ENCODE data around the gene SLC25A19. TPM values are rescaled to one million over a fixed set of nuclear protein-coding genes. Genes with fewer than 3 reads are reported as not detected.

The SLC25A19 gene
- total RNA-seq, 1 donor from 2014 or later, result 7.1 TPM

DNA sequence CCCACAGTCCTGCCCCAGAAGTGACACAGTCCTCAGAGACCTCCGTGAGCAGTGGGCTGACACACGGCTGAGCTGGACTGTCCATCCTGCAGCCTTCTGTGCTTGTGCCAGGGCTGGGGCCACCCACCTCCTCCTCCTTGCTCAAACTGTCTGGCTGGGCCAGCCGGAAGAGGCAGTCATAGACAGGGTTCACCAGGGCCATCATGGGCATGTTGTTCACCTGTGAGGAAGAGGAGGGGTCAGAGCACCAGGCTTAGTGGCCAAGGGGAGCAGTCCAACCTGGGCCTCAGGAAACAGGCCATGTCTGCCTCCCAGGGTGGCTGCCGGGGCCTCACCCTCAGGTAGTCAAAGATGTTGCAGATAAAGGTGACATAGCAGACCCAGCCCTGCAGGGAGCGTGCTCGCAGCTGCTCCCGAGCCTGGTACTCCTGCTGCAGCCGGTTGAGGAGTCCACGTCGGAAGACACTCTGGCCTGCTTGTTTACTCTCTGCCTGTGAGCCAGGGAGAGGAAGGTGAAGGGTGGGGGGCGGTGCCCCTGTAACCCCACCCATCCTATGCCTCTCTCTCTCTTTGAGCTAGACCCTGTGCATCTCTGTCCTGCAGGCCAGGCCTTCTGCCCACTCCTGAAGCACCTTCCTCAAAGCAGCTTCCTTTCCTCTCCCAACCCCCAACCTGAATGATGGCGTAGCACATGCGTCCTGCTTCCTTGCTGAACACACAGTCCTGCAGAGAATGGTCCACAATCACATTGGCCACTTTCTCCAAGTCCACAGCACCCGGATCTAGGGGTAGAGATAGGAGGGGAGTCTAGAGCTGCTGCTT, 21.6 kb downstream of the SLC25A19 start:
- TF ChIP-seq, protein P1, sequence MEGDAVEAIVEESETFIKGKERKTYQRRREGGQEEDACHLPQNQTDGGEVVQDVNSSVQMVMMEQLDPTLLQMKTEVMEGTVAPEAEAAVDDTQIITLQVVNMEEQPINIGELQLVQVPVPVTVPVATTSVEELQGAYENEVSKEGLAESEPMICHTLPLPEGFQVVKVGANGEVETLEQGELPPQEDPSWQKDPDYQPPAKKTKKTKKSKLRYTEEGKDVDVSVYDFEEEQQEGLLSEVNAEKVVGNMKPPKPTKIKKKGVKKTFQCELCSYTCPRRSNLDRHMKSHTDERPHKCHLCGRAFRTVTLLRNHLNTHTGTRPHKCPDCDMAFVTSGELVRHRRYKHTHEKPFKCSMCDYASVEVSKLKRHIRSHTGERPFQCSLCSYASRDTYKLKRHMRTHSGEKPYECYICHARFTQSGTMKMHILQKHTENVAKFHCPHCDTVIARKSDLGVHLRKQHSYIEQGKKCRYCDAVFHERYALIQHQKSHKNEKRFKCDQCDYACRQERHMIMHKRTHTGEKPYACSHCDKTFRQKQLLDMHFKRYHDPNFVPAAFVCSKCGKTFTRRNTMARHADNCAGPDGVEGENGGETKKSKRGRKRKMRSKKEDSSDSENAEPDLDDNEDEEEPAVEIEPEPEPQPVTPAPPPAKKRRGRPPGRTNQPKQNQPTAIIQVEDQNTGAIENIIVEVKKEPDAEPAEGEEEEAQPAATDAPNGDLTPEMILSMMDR (IDR thresholded peaks at IDR 0.05; ENCODE audit: insufficient read depth, low read length, poor library complexity, severe bottlenecking), result no peak
- no peaks in the 10 kb centered on the region for H3K36me3 ChIP-seq (ENCODE audit: control insufficient read depth, insufficient read depth, low read length)
- no peak for DNase-seq (ENCODE audit: low read depth)
- H3K27me3 ChIP-seq (ENCODE audit: control insufficient read depth, insufficient read depth, low read length), result no peaks in the 10 kb centered on the region
- H3K4me3 ChIP-seq (ENCODE audit: low read depth, low read length), result no peak overlapping the region

DNA sequence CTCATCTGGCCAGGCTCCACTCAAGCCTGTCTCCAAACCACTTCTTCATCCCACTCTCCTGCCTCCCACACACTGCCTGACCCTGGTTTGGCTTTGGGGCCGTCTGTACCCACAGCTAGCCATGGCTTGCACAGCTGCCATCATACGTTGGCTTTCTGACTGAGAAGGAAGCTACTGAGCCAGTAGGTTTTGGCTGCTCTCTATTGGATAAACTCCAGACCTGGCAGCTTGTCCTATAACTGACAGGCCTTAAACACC, 22.2 kb downstream of the SLC25A19 start:
- TF ChIP-seq, protein P1 (IDR thresholded peaks at IDR 0.05; ENCODE audit: insufficient read depth, low read length, poor library complexity, severe bottlenecking), result no peak
- H3K4me3 ChIP-seq (ENCODE audit: low read depth, low read length), result no peak overlapping the region
- no peaks in the 10 kb centered on the region for H3K27me3 ChIP-seq (ENCODE audit: control insufficient read depth, insufficient read depth, low read length)
- no peak for DNase-seq (ENCODE audit: low read depth)
- H3K36me3 ChIP-seq (ENCODE audit: control insufficient read depth, insufficient read depth, low read length), result no peaks in the 10 kb centered on the region

DNA sequence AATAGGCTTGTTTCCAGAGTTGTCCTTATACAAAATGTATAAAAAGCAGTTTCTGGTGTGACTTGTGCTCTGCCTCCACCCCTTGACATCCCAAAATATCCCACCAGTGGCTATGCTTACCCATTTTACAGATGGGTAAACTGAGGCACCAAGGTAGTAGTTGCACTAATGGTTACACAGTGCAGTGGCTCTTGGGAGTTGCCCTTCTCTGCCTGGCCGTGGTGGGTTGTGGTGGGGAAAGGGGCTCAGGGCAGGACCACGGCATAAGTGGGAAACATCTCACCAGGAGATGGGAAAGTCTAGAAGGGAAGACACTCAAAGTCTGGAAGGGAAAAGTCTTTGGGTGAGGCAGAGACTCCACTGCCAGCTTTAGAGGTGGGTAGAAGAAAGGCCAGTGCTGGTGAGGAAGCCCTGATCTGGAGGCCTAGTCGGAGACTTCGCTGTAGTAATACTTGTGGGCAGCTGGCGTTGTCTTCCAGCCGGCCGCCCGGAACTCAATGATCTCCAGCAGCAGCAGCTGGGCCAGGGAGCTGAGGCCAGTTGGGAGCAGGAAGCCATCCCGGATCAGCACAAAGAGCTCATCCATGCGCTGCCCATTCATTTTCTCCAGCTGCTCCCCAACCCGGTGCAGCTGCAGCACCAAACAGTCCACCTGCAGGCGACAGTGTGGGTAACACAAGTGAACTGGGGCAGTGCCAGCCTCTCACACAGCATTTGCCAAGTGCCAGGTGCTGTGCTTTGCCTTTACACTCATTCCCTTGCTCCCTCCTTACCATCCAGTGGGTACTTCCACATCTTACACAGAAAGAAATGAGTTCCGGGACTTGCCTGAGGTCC, 22.7 kb downstream of the SLC25A19 start:
- TF ChIP-seq, protein P1 (IDR thresholded peaks at IDR 0.05; ENCODE audit: insufficient read depth, low read length, poor library complexity, severe bottlenecking), result no peak
- H3K4me3 ChIP-seq (ENCODE audit: low read depth, low read length), result no peak overlapping the region
- H3K36me3 ChIP-seq (ENCODE audit: control insufficient read depth, insufficient read depth, low read length), result no peaks in the 10 kb centered on the region
- no peaks in the 10 kb centered on the region for H3K27me3 ChIP-seq (ENCODE audit: control insufficient read depth, insufficient read depth, low read length)
- no peak for DNase-seq (ENCODE audit: low read depth)

DNA sequence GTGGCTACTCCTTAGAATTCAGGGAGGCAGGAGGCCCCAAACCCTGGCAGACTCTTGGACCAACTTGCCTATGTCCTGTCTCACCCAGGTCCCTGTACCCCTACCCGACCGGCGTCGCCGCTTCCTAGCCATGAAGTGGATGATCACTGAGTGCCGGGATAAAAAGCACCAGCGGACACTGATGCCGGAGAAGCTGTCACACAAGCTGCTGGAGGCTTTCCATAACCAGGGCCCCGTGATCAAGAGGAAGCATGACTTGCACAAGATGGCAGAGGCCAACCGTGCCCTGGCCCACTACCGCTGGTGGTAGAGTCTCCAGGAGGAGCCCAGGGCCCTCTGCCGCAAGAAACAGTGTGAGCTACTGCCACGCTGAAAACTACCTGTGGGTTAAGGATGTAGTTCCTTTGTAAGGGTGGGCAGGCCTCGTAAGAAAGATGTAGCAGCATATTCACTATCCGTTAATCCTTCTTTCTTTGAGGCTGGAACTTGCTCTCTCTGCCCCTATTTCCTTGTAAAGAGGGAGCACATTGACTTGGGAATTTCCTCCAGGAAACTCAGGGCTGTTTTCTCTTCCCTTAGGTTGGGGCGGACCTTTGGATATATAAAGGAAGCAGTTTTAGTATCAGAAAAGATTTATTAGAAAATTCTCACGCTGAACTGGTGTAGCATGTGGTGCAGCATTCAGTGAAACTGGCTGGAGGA, 23.5 kb downstream of the SLC25A19 start:
- no peak overlapping the region for H3K4me3 ChIP-seq (ENCODE audit: low read depth, low read length)
- no peaks in the 10 kb centered on the region for H3K36me3 ChIP-seq (ENCODE audit: control insufficient read depth, insufficient read depth, low read length)
- TF ChIP-seq, protein P1 (IDR thresholded peaks at IDR 0.05; ENCODE audit: insufficient read depth, low read length, poor library complexity, severe bottlenecking), result no peak
- no peaks in the 10 kb centered on the region for H3K27me3 ChIP-seq (ENCODE audit: control insufficient read depth, insufficient read depth, low read length)
- no peak for DNase-seq (ENCODE audit: low read depth)

DNA sequence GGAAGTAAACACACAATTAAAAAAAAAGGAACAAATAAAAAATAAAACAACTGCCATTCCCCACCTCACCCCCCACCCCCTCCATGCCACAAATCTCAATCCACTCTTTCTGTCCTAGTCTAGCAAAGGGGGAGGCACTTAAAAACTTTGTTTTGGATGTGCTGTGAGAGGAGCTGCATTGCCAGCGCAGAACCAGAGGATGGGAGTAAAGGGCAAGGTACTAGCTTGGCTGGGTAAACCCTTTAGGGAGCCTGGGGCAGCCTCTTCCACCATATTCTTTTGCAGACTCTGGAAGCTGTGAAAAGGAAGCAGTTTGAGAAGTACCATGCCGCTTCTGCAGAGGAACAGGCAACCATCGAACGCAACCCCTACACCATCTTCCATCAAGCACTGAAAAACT, 26.2 kb downstream of the SLC25A19 start:
- Histone ChIP-seq H3K4me3 (ENCODE audit: low read depth, low read length) (no peak overlapping the region), H3K27me3 (ENCODE audit: control insufficient read depth, insufficient read depth, low read length) (no peaks in the 10 kb centered on the region), H3K36me3 (ENCODE audit: control insufficient read depth, insufficient read depth, low read length) (no peaks in the 10 kb centered on the region)
- no peak for DNase-seq (ENCODE audit: low read depth)
- TF ChIP-seq, protein P1 (IDR thresholded peaks at IDR 0.05; ENCODE audit: insufficient read depth, low read length, poor library complexity, severe bottlenecking), result no peak

All from kidney epithelial cell (primary cell).